ENCODE results near the gene FKBP10. TPM values are rescaled to one million over a fixed set of nuclear protein-coding genes. Genes with fewer than 3 reads are reported as not detected.
A peak's percentile ranks its signal among the peaks of the same experiment; 100 is the strongest.

The FKBP10 gene
- total RNA-seq, 3 donors from 2014 or later: 35.9 to 43.3 (median 39.4) TPM

DNA sequence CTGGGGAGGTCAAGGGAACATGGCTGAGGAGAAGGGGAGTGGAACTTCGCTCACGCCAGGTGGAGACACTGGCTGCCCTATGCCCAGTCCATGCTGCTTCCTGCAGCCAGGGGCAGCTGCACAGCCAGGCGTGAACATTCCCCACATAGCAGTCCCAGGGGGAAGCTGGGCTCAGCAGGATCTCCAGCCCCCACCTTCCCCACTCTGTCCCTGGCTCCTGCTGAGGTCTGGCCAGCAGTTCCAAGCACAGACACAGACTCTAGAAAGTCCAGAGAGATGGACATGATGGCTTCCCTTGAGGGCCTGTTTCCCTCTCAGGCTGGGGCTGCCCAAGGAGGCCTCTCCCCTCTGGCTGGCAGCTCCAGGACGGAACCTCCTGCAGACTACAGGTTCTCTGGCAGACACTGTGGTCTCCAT, 35.6 kb upstream of the FKBP10 start:
- Histone ChIP-seq H3K4me3 (peak overlapping the region in 1 of 3 donors; percentile 48), H3K9me3 (no peaks in the 10 kb centered on the region), H3K27me3 (no peaks in the 10 kb centered on the region), H3K4me1 (peaks cover 28 to 66% of the 10 kb centered on the region in 2 donors), H3K27ac (peak overlapping the region; percentile 89 to 90), H3K36me3 (no peaks in the 10 kb centered on the region)
- DNase-seq (ENCODE audit: low spot score in 2 of 2): no peak
- intact Hi-C loops (cut with DNase I; ENCODE audit: low total_unique reads): no loop called here
- no peak for TF ChIP-seq POLR2A (IDR thresholded peaks at IDR 0.05)
- peak in 1 of 3 donors; percentile 8 for TF ChIP-seq CTCF (IDR thresholded peaks at IDR 0.05)
- no peak for TF ChIP-seq POLR2AphosphoS5 (IDR thresholded peaks at IDR 0.05)

GRCh38 chr17:41777574-41778188, 35.1 kb upstream of the FKBP10 start:
- intact Hi-C loops (cut with DNase I; ENCODE audit: low total_unique reads): no loop called here
- peak overlapping the region; percentile 89 to 90 for H3K27ac ChIP-seq
- no peaks in the 10 kb centered on the region for H3K36me3 ChIP-seq
- peak; percentile 22 to 68 (median 35) for TF ChIP-seq POLR2AphosphoS5 (IDR thresholded peaks at IDR 0.05)
- no peak for TF ChIP-seq POLR2A (IDR thresholded peaks at IDR 0.05)
- peak; percentile 63 to 85 for DNase-seq (ENCODE audit: low spot score in 2 of 2)
- peaks cover 26 to 66% of the 10 kb centered on the region in 2 donors for H3K4me1 ChIP-seq
- H3K27me3 ChIP-seq: no peaks in the 10 kb centered on the region
- peak overlapping the region in 1 of 3 donors; percentile 48 for H3K4me3 ChIP-seq
- no peaks in the 10 kb centered on the region for H3K9me3 ChIP-seq

DNA sequence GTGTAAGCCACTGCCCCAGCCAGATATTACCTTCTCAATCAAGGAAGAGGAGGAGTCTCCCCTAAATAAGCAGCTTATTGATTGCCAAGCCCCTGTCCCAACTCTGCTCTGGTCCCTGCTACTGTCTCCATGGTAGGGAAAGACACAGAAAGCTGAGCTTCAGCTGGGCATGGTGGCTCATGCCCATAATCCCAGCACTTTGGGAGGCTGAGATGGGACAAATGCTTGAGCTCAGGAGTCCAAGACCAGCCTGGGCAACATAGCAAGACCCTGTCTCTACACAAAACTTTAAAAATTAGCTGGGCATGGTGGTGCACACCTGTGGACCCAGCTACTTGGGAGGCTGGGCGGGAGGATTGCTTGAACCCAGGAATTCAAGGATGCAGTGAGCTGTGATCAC, 32.9 kb upstream of the FKBP10 start:
- H3K27me3 ChIP-seq: no peaks in the 10 kb centered on the region
- peaks cover 14 to 48% of the 10 kb centered on the region in 2 donors for H3K4me1 ChIP-seq
- intact Hi-C loops (cut with DNase I; ENCODE audit: low total_unique reads): no loop called here

DNA sequence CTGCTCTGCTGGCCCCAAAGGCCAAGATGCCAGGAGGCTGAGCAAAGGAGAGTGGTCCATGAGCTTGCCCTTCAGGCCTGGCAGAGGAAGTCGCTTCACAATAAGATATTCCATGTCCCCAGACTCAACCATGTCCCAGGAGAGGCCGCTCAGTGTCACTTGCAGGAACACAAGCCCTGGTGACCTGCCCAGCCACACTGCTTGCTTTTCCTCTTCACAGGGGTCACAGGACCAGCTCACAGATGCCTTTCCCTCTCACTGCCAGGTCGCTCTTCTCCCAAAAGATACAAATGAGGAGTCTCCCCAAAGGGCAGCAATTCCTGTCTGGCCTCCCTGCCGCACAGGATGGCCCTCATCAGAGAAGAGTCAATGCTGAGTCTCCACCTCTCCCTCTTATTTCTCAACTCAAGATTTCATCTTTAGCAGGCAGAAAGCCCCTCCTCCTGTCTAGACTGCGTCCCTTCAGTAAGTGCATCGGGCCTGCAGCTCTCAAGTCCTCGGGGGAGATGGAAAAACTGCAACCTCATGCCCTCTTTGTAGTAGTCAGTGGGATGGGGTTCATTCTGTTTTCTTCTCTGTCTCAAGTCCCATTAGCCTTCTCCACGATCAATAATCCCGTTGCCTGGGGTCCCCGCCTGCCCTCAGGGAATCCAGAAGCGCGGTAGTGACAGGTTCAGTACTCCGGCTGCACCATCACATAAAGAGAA, 31.2 kb upstream of the FKBP10 start:
- Histone ChIP-seq H3K36me3 (no peaks in the 10 kb centered on the region), H3K27me3 (no peaks in the 10 kb centered on the region), H3K4me3 (peak overlapping the region in 2 of 3 donors; percentile 7 to 20), H3K27ac (peak overlapping the region; percentile 83 to 99), H3K9me3 (no peaks in the 10 kb centered on the region), H3K4me1 (peaks cover 10 to 36% of the 10 kb centered on the region in 2 donors)
- intact Hi-C loops (cut with DNase I; ENCODE audit: low total_unique reads): no loop called here
- DNase-seq (ENCODE audit: low spot score in 2 of 2): no peak
- no peak for TF ChIP-seq POLR2AphosphoS5 (IDR thresholded peaks at IDR 0.05)
- no peak for TF ChIP-seq POLR2A (IDR thresholded peaks at IDR 0.05)
- TF ChIP-seq CTCF (IDR thresholded peaks at IDR 0.05): no peak

More for the DNA sequence above, 32.9 kb upstream of the FKBP10 start:
- Histone ChIP-seq H3K9me3 (no peaks in the 10 kb centered on the region), H3K36me3 (no peaks in the 10 kb centered on the region), H3K4me3 (no peak overlapping the region), H3K27ac (peak overlapping the region; percentile 56 to 61)
- TF ChIP-seq POLR2A (IDR thresholded peaks at IDR 0.05): no peak
- no peak for TF ChIP-seq POLR2AphosphoS5 (IDR thresholded peaks at IDR 0.05)
- TF ChIP-seq CTCF (IDR thresholded peaks at IDR 0.05): no peak
- DNase-seq (ENCODE audit: low spot score in 2 of 2): no peak

- Histone ChIP-seq H3K27ac (peak overlapping the region; percentile 83 to 99), H3K36me3 (no peaks in the 10 kb centered on the region), H3K4me3 (peak overlapping the region in 2 of 3 donors; percentile 7 to 20), H3K27me3 (no peaks in the 10 kb centered on the region), H3K4me1 (peaks cover 7 to 30% of the 10 kb centered on the region in 2 donors), H3K9me3 (no peaks in the 10 kb centered on the region)
- intact Hi-C loops (cut with DNase I; ENCODE audit: low total_unique reads): no loop called here
- DNase-seq (ENCODE audit: low spot score in 2 of 2): no peak
- TF ChIP-seq CTCF (IDR thresholded peaks at IDR 0.05) (no peak), POLR2AphosphoS5 (IDR thresholded peaks at IDR 0.05) (no peak), POLR2A (IDR thresholded peaks at IDR 0.05) (no peak)
Observed at GRCh38 chr17:41782142-41782541, 30.7 kb upstream of the FKBP10 start.

All from breast epithelium (tissue), 4 donors.